Occipital lobe (tissue), 2 donors: ENCODE data around the gene TXLNA. TPM values are rescaled to one million over a fixed set of nuclear protein-coding genes. Genes with fewer than 3 reads are reported as not detected.
A peak's percentile ranks its signal among the peaks of the same experiment; 100 is the strongest.

Experiments used
- DNase-seq: peaks from one replicate; lab custom pipeline; 2025; lab: John Stamatoyannopoulos, UW
- total RNA-seq: library from RNA; depleted of rRNA; stranded (reverse); fragments of >200 nt; gene quantifications from one replicate; pipeline ENCODE4 v1.2.3, GENCODE V29; 2014

Gene TXLNA
- total RNA-seq, 1 donor from 2014 or later, result 21.1 TPM

GRCh38 chr1:32208891-32209328 lies 29.4 kb downstream of the TXLNA start, which contains the start of gene DCDC2B:
Gene DCDC2B, plus strand, starts transcription at chr1:32209089. Its CDS starts 5 bp downstream, at chr1:32209094.
- no peak for DNase-seq

DNA sequence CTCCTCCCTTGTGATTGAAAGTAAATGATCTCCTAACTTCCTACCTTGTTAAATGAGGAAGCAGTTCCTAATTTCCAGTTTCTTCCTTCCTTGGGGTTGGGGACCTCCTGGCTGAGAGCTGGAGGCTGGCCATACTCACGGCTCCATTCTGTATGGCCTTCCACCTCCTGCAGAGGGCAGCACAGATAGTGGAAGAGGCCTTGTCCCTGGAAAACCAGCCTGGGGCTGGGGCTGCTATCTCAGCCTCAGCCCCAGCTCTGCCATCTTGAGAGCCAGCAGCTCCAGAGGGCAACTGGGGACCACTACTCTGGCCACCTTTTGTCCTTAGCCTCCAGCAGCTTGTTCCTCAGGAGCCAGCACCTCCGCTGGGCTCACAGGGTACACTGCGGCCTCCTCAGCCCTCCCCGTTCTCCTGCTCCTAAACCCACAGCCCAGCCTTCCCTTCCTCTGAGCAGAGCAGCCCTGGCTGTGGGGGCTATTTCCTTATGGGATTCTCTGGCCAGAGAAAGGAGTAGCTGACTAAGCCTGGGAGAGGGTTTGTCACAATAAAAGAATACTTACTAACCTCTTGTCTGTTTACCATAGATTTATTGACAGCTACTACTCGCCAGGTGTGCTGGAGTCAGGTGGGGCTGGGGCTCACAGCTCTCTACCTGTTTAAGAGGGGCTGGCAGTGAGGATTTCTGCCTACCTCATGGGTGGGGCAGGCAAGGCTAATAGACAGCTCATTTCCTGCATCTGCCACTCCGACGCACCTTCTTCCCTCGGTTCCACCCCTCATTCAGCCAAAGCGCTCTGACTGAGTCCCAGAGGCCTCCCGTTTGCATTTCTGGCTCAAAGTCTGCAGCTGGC lies 36.4 kb downstream of the TXLNA start:
- peak; percentile 15 for DNase-seq

- DNase-seq, result no peak
Observed at GRCh38 chr1:32216566-32216965, 37.1 kb downstream of the TXLNA start.

DNA sequence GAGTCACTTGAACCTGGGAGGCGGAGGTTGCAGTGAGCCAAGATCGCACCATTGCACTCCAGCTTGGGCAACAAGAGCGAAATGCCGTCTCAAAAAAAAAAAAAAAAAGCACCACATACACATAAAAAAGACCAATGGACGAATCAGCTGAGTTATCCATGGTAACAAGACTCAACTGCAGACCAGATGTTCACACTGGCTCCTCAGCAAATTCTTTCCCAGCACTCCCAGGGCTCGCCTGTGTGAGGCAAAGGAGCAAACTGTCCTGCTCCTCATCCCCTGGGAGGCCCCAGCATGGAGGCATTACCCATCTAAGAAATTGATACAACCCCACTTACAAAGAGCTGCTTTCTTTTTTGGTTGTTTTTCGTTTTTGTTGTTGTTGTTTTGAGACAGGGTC lies 39.5 kb downstream of the TXLNA start:
- DNase-seq, result no peak

DNA sequence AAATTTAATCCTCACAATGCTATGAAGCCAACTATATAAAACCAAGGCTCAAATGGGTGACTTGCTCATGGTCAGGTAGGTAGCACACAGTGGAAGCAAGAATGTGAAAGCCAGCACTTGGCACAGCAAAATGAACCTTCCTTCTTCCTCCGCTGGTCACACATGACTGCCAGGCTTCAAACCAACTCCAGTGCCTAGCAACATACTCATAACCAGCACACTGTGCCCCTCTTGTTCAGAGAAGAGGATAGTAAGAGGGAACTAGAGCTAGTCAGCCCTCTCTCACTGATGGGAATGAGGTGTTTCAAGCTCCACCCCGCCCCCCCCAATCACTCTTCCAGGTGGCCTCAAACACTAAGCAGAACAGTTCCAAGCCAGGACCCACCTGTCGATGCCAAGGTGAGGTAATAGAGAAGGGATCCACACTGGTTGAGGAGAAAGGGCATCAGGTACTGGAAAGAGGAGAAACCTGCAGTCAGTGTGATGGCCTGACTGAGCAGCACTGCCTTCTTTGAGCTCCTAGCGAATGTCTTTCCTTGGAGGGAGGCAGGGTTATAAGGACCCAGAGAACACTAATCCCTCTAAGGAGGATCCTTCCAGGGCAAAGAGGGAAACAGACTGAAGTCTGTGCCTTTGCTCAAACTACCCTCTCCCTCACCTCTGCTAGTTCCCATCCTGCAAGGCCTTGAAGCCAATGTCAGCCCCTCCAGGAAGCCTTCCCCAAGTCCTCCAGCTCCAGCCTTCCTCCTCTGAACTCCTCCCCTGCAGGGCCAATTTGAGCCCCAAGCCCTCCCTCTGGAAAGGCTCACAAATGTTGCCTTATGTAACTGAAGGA lies 41.5 kb downstream of the TXLNA start:
- no peak for DNase-seq

DNA sequence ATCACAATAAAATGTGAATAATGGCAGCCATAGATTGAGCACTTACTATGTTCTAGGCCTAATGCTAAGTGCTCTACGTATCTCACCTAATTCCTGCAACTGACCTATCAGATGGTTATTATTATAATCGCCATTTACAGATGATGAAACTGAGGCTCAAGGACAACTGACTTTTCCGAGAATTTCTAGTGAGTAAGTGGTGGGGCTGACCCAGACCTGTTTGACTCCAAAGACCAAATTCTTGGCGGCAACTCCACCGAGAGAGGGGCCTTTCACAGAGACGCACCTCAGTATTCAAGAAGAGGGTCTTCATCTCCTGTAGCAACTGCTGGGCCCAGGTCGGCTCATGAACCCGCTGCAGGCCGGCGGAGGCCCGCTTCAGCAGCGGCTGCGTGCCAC lies 42.1 kb downstream of the TXLNA start:
- DNase-seq, result no peak

DNA sequence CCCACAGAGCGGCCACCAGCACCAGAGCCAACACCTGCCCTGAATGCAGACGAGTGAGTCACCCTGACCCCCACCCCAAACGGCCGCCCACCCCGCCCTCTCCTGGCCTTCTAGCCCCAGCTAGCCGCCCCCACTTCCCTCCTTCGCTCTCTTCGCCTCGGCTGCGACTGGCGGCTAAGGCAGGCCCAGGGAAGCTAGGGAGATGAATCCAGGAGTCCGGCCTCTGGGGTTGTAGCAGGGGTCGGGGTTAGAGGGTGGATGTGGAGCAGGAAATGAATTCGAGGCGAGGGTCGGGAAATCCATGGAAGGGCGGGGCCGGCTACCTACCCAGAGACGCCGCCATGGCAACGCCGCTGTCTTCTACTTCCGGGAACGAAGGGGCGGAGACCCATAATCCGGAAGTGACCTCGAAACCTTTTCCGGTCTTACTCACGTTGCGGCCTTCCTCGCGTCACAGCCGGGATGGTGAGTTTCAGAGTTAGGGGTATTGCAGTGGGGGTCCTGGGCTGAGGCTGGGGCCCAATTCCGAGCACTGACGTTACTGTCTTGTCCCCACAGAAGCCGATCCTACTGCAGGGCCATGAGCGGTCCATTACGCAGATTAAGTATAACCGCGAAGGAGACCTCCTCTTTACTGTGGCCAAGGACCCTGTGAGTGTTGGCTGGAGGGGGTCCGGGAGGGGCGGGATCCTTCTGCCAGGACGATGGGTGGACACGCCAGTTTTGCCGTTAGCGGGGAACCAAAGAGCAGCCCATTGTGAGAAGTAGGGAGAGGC lies 42.7 kb downstream of the TXLNA start, which contains the start of the genes EIF3I and TMEM234:
TSS of gene EIF3I (plus strand) at position 428 of the 776 bp plus-strand sequence. CDS start at position 463, 35 bp downstream.
TSS of gene TMEM234 (minus strand) at position 374 of the 776 bp plus-strand sequence. CDS start at position 343, 31 bp downstream.
- peak; percentile 90 for DNase-seq

GRCh38 chr1:32223683-32224082 lies 44.2 kb downstream of the TXLNA start:
- no peak for DNase-seq

- DNase-seq, result no peak
Observed at GRCh38 chr1:32224285-32224684, 44.8 kb downstream of the TXLNA start.

GRCh38 chr1:32228771-32229170 lies 49.3 kb downstream of the TXLNA start:
- DNase-seq, result no peak

GRCh38 chr1:32231843-32232432 lies 52.5 kb downstream of the TXLNA start:
- DNase-seq, result no peak

GRCh38 chr1:32232558-32233304 lies 53.3 kb downstream of the TXLNA start:
- no peak for DNase-seq

GRCh38 chr1:32234792-32235191 lies 55.3 kb downstream of the TXLNA start:
- no peak for DNase-seq

DNA sequence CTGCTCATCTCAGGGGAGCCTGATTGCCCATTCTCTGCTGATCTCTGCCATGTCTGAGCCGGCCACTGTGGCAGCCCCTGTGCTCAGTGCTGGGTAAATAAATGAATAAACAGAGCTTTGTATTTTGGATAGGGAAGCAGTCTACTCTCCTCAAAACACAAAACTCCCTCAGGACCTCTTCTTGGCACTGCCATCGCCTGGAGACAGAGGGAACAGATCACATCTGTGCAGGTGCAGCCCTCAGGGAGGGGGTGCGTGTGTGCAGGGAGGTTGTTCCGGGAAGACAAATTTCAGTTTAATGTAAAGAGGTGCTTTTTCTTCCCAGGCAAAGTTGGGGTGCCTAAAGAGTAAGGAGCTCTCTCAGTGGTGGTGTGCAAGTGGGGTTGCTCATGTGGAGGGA lies 59.9 kb downstream of the TXLNA start:
- no peak for DNase-seq

DNA sequence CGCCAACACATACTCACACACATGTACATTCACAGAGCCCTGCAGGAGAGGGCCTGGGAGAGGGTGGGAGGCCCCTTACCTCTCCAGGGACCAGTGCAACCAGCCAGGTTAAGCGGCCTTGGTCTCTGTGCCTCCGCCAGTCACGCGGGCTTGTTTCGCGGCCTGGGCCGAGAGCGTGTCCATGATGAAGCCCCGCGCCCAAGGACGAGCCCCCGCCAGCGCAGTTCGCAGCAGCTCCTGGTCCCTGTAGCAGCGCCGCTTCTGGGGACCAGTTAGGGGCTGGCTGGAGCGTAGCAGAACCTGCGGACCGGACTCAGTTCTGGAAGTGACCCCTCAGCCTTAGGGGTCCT lies 60.3 kb downstream of the TXLNA start:
- no peak for DNase-seq

DNA sequence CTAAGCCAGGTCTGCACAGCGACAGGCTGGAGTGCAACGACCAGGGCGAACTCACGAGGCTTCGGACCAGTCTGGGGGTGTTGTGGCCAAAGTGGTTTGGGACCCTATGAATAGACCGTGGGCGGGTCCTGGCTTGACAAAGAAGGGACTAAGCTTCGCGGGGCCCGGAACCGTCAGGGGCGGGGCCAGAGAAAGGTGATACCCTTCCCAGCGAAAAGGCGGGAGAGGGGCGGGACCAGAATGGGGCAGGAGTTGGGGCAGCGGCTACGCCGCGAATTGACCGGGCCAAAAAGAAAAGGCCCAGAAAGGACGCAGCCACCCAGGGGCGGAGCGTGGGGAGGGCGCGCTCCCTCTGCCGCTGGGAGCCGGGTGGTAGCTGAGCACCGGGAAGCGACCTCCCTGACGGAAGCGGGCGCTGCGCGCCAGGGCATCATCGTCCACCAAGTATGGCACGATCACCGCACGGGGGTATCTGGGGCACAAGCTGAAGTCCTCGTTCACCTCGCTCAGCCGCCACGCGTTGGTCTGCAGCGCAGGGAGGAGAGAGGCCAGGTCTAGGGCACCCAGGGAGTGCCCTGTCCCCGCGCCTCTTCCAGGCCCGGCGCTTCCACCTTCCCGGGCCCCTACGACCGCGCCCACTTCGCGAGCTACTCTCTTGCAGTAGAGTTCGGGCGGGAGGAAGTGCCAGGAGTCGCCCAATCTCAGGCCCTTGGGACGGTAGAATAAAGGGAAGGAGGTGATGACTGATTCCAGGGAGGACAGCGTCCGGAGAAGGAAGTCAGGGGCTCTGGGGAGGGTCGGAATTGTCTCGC lies 60.9 kb downstream of the TXLNA start:
- peak; percentile 41 for DNase-seq

DNA sequence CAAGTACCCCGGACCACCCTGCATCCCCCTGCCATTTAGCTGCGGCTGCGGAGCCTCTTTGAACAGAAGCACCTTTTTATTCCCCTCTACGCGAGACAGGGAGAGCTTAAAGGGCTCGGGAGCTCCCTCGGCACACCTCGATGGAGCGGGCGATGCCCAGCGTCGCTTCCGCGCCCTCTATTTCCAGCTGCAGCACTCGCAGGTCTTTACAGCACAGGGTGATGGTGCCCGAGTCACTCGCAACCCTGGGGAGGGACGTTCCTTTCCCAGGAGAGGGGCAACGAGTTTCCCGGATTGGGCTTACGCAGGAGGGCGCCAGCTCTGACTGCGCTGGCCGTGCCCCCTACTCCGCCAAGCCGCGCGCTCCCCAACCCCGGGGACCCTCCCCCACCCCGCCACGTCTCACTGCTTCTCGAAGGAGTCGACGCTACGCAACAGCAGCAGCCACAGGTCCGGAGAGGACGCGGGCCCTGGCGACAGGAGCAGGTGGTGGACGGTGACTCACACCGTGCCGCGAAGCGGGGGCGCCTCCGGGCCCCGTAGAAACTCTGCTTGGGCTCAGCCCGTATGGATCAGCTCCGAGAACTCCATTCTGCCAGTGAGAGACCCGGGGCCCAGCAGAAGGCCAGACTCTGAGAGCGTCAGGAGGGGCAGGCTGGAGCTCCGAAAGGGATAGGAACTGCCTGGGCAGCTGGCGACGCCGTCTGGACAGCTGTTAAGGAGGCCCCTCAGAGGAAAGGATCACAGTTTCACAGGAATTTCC lies 61.7 kb downstream of the TXLNA start:
- DNase-seq, result peak; percentile 45

DNA sequence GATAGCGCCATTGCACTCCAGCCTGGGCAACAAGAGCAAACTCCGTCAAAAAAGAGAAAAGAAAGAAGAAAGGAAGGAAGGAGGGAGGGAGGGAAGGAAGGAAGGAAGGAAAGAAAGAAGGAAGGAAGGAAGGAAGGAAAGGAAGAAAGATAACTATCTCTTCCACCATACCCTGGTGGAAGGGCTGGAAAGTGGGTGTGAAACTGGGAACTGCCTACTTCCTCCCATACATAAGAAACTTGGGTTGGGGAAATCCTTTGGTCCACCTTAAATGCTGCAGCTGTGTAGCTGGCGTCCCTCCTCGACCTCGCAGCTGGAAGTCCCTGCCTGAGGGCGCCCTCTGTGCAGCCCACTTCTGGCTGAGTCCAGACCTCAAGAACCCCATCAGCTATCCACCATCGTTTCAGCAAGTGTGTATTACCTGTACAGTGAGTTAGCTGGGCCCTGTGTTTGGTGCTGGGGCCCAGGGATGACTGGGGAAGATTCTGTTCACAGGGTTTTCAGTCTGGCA lies 62.9 kb downstream of the TXLNA start:
- peak; percentile 10 for DNase-seq
